ENCODE measurements around the gene TRAPPC6A. TPM values are rescaled to one million over a fixed set of nuclear protein-coding genes. Genes with fewer than 3 reads are reported as not detected.

Gene TRAPPC6A
- total and polyA plus RNA-seq, 11 donors: 7.7 to 22.8 (median 18.6) TPM

DNA sequence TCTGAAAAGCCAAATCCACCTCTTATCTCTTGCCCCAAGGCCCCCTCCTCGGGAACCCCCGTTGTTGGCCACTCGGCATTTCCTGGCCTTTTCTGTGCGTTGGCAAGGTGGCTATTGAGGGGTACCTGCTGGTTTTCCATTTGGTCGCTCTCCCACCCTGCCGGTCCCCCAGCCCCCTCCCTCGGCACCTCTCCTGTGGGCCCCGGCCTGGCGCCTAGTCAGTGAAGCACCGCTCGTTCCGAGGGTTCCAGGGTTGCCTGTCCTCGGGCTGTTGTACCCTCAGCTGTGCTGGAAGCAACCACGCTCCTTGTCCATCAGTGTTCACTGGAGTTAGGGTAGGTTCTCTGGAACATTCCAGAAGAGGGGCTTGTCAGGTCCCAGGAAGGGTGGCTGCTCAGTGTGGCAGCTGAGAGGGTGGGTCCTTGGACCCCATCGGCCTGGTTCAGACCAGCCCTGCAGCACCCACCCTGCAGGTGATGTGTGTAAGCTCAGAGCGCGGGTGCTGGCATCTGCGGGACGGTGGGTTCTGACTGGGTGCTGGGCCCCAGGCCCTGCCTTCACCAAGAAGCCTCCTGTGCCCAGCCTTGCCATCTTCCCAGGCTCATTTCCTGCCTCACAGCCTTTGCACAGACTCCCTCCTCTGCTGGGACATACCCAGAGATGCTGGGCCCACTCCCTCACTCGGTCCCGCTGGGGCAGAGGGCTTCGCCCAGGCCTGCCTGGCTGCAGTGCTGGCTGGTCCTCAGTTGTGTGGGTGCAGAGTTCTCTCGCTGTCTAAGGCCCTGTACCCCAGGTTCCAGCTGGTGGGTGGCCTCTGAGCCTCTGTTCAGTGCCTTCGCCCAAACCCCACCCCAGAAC is 38.5 kb downstream of the TRAPPC6A start:
- ATAC-seq (no peak), DNase-seq (no peak)
- intact Hi-C loops (cut with DNase I): no loop called here
- peaks cover 0 to 25% (median 17%) of the 10 kb centered on the region in 12 donors for H3K4me1 ChIP-seq
- WGBS, 4 donors: 94 to 97% (median 95%) methylated on average over 19 to 24 of the region's 24 CpGs
- peaks cover 0 to 39% (median 25%) of the 10 kb centered on the region in 9 donors for H3K36me3 ChIP-seq
- H3K27ac ChIP-seq: no peak overlapping the region
- H3K27me3 ChIP-seq: no peaks in the 10 kb centered on the region
- no peaks in the 10 kb centered on the region for H3K9me3 ChIP-seq
- H3K4me3 ChIP-seq: no peak overlapping the region
- TF ChIP-seq, protein P1, sequence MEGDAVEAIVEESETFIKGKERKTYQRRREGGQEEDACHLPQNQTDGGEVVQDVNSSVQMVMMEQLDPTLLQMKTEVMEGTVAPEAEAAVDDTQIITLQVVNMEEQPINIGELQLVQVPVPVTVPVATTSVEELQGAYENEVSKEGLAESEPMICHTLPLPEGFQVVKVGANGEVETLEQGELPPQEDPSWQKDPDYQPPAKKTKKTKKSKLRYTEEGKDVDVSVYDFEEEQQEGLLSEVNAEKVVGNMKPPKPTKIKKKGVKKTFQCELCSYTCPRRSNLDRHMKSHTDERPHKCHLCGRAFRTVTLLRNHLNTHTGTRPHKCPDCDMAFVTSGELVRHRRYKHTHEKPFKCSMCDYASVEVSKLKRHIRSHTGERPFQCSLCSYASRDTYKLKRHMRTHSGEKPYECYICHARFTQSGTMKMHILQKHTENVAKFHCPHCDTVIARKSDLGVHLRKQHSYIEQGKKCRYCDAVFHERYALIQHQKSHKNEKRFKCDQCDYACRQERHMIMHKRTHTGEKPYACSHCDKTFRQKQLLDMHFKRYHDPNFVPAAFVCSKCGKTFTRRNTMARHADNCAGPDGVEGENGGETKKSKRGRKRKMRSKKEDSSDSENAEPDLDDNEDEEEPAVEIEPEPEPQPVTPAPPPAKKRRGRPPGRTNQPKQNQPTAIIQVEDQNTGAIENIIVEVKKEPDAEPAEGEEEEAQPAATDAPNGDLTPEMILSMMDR (IDR thresholded peaks at IDR 0.05): no peak
- no peak for TF ChIP-seq POLR2A (IDR thresholded peaks at IDR 0.05)

DNA sequence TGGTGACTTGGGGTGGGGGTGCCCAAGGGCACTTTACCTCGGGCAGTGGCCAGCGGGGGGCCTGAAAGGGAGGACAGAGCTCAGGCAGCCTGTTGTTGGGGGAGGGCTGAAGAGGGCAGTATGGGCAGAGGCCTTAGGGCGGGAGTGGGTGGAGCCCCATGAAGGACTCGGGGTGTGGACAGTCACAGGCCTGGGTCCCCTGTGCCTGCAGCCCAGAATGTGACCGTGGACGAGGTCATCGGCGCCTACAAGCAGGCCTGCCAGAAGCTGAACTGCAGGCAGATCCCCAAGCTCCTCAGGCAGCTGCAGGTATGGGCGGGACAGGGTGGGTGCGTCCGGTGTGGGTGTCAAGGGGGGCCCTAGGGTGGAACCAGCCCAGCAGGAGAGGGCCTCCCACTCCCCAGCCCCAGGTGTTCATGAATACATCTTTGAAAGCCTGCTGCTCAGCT is 39.7 kb downstream of the TRAPPC6A start:
- no peak for DNase-seq
- Histone ChIP-seq H3K27ac (peak overlapping the region in 2 of 12 donors; percentile 13 to 32), H3K27me3 (no peaks in the 10 kb centered on the region), H3K36me3 (peaks cover 0 to 30% (median 22%) of the 10 kb centered on the region in 9 donors), H3K4me3 (no peak overlapping the region), H3K9me3 (no peaks in the 10 kb centered on the region), H3K4me1 (peaks cover 0 to 25% (median 17%) of the 10 kb centered on the region in 12 donors)
- WGBS, 4 donors: 80 to 88% (median 85%) methylated on average over 10 to 11 of the region's 11 CpGs
- ATAC-seq: no peak
- TF ChIP-seq, protein P1 (IDR thresholded peaks at IDR 0.05): no peak
- TF ChIP-seq POLR2A (IDR thresholded peaks at IDR 0.05): no peak
- intact Hi-C loops (cut with DNase I): no loop called here

DNA sequence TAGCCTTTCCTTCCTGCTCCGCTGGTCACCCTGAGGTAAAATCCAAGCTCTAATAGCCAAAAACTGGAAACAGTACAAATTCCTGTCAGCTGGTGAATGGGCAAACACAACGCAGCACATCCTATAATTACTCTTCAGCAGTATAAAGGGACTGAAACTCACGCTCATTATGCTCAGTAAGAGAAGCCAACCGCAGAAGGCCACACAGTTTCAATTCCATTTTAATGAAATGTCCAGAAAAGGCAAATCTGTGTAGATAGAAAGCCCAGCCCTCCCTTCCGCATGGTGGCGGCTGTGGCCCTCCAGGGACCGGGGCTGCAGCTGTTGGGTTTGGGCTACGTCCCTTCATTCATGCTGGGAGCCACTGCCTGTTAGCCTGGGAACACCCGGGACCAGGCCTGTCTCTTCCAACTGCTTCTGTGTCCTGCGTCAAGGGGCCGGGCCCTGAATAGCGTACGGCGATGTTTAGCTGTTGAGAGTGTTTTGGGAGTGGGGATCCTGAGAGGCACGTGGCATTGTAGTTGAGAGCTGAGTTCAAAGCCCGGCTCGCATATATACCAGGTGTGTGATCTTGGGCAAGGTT is 40.8 kb downstream of the TRAPPC6A start:
- intact Hi-C loops (cut with DNase I): no loop called here
- Histone ChIP-seq H3K9me3 (no peaks in the 10 kb centered on the region), H3K27me3 (no peaks in the 10 kb centered on the region), H3K27ac (peak overlapping the region in 10 of 12 donors; percentile 10 to 71 (median 52)), H3K4me1 (peaks cover 0 to 25% (median 17%) of the 10 kb centered on the region in 12 donors), H3K36me3 (peaks cover 0 to 20% (median 12%) of the 10 kb centered on the region in 9 donors), H3K4me3 (peak overlapping the region in 2 of 12 donors; percentile 5 to 11)
- TF ChIP-seq POLR2A (IDR thresholded peaks at IDR 0.05): no peak
- TF ChIP-seq, protein P1 (IDR thresholded peaks at IDR 0.05): peak in 1 of 12 donors; percentile 13
- peak in 4 of 5 donors; percentile 57 to 81 (median 62) for DNase-seq
- ATAC-seq: peak; percentile 58 to 88 (median 71)
- 52 to 73% (median 56%) methylated on average over 17 of the region's 17 CpGs for WGBS, 4 donors
